CD4-positive, alpha-beta T cell treated with Interleukin-6 at 100 ng/mL for 8 hours (primary cell): ENCODE measurements around the gene STK32C.

Experiments
- DNase-seq: peaks from one replicate; pipeline ENCODE4 v3.0.0-alpha.2; 2020; ENCODE audit warnings: mixed read lengths, low spot score

STK32C gene

DNA sequence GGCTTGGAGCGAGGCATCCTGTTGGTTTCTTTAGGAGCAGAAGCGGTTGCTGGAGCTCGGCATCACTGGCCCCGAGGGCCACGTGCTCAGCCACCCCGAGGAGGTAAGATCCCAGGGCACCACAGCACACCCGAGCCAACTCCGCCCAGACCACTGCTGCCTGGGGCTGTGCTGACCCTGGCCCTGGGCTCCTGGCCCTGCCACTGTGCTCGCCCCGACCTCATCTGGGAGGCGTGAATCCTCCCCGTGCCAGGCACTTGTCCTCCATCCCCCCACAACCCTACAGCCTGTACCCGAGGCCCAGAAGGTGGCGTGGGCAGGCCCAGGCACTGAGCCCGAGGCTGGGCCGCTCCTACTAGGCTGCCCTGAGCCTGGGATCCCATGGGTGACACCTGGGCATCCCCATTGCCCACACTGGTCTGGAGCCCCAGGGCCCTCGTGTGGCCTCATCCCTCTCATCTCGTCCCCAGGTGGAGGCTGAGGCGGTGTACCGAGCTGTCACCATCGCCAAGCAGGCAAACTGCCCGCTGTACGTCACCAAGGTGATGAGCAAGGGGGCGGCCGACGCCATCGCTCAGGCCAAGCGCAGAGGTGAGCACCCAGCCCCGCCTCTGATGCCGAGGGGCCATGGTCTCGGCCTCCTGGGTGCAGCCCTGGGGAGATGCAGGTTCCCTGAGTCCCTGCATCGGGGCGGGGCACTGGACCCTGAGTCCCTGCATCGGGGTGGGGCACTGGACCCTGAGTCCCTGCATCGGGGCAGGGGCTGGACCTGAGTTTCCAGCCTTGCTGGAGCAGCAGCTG, 109.2 kb downstream of the STK32C start:
- no peak for DNase-seq

DNA sequence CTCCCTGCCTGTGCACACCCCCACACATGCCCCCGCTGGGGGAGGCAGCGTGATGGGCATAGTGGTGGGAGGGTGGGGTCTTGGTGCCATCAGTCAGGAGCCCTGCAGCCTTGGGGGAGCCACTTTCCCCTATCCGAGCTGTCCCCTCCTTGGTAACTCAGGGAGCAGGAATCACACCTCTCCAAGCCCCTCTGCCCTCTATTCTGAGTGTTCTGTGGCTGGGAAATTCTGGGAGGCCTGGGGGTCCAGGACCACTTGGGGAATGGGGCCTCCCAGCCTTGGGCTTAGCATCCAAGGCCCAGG, 109.7 kb downstream of the STK32C start:
- no peak for DNase-seq

DNA sequence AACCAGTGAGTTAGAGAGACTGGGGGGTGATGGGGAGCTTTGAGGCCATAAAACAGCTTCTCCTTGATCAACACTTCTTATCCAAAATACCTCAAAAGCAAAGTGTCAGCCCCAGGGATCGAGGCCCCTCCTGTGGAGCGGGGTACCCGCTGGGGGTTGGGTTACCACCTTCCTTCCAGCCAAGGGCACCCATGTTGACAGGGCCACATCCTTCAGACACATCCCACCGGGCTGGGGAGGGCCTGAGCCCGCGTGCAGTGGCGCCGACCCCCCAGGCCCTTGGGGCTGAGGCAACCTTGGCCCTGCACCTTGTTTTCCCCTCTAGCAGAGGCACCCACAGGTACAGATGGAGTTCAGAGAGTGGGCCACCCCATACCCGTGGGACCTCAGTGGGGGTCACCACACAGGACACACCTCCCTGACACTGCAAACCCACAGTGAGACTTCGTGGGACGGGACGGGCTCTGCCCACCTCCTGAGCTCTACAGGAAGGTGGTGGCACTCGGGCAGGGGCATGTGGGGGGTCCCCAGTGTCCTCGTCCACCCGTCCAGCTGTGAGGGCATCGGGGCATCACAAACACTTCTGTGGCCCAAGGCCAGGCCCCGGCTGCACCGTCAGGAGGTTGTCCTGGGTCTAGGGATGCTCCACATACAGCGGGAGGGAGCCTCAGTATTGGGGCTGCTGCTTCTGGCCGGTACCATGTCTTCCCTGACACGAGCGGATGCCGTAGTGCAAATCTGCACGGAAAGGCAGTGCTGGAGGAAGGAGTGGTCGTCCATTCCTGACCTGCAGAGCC, 110.3 kb downstream of the STK32C start:
- DNase-seq = no peak

DNA sequence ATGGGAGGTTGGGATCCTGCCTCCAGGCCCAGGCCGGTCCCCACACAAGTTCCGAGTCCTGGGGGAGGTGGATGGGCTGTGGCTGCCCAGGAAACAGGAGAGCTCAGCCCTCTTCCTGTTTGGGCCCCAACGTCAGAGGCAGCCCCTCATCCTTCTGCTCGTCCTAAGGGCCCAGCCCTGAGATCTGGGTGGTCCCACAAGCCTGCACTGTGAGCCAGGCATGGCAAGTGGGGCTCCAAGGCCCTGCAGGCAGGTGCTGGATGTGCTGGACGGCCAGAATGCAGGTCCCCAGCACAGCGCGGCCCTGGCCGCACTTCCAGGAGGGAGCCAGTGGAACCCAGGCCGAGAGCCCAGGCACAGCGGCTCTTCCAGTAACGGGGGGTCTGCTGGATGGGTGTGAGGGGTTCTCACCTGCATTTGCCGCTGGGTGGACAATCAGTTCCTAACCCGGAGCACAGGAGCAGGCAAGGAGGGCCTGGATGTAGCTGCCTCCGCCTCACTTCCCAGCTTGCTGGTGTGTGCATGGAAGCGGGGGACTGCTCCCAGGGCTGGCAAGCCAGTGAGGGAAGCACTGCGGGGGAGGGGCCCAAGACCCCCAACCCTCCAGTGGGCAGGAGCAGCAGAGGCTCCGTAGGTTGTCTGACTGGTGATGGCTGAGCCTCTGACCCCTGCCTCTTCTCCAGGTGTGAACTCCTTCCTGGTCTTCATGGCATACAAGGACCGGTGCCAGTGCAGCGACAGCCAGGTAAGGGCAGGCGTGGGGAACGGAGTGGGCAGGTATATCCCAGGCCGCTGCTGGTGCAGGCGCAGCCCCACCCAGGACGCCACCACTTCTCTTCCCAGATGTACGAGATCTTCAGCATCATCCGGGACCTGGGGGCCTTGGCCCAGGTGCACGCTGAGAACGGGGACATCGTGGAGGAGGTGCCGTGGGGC, 111.3 kb downstream of the STK32C start:
- no peak for DNase-seq

DNA sequence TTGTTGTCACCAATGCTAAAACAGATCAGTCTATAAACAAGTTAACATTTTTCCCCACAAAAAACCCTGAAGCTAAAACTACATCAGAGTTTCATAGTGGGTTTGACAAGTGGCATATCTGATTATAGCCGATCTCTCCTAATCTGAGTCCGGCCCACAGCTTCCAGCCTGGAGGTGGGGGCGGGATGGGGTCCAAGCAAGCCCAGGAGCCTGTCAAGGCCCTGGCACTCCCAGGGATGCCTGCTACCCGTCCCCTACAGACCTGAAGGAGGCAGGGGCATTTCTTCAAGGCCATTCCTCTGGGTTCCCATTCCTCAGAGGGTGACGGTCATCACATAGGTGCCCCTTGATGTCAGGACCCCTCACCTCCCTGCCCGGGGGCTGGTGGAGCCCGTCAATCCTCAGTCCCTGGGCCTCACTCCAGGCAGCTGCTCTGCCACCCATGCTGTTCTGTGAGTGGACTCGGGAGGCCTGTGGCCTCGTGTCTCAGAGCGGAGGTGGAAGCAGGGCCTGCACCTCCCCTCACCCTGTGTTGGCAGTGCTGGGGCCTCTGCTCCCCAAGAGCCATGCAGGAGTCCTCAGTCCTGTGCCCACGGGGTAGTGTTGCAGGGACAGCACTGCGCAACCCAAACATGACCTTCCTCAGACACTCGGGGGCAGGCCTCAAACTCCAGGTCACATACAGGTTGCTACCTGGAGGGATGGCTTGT, 112.2 kb downstream of the STK32C start:
- DNase-seq = no peak

DNA sequence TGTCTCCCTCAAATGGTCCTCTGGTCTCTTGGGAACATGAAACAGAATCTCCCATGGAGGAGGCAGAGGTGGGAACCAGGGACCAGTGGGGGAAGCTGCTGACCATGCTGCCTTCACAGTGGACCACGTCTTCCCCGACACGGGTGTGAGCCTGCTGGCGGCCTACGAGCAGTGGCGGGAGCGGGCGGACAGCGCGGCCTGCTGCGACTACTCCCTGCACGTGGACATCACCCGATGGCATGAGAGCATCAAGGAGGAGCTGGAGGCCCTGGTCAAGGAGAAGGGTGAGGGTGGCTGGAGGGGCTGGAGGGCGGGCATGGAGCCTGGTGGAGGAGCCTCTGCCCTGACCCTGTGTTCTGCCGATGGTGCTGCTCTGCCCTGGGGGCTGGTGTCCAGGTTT, 113.0 kb downstream of the STK32C start:
- no peak for DNase-seq

DNA sequence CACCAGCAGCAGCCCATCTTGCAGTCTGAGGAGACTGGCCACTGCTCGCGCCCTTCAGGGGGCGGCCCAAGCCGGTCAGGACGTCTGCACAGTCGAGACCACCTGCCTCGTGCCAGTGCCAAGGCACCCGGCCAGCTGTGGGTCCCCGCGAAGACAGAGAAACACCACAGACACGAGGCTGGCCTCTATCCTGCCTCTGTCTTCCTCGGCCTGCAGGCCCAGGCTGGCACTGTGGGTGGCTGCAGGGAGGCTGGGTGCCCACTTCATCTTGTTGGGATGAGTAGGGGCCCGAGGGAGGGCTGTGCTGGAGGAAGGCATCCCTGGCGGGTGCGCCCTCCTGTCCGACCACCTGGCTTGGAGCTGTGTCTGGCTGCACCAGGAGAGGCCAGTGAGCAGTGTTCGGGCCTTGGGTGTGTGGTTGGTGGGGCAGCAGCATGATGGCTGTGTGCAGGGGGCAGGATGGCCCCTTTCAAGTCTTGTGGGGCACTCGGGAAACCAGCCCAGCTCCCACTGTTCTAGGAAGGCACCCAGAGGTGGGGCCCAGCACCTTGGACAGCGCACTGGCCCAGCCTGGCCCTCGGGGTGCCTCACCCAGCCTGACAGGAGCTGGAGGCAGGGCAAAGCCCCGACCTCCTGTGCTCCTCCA, 113.7 kb downstream of the STK32C start:
- DNase-seq = no peak

DNA sequence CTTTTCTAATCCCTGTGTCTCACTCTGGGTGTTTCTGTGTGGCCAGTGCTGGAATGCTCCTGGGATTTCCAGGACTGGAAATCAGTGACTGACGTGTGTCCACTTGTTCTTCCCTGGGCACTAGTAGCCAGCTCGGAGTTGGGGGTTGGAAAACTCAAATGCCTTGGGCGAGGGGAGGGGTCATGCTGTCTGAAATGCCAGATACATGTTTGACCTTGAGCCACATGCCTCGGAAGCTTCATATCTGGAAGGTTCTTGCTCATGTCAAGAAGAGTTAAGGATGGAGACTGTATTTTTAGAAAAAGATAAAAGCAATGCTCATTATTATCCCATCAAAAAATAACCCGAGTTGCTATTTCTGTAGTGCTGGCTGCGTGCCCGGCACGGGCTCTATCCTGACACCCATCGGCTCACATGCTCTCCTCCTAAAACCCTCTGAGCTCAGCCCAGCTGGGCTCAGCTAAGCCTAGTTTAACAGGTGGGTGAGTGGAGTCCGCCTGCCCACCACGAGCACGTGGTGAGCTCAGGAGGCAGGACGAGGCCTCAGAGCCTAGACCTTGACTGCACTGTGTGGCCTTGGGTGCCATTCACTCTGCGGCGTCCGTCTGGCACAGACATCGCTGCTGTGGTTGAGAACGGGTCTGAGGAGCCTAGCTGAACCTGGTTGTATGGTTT, 114.6 kb downstream of the STK32C start:
- DNase-seq = no peak

DNA sequence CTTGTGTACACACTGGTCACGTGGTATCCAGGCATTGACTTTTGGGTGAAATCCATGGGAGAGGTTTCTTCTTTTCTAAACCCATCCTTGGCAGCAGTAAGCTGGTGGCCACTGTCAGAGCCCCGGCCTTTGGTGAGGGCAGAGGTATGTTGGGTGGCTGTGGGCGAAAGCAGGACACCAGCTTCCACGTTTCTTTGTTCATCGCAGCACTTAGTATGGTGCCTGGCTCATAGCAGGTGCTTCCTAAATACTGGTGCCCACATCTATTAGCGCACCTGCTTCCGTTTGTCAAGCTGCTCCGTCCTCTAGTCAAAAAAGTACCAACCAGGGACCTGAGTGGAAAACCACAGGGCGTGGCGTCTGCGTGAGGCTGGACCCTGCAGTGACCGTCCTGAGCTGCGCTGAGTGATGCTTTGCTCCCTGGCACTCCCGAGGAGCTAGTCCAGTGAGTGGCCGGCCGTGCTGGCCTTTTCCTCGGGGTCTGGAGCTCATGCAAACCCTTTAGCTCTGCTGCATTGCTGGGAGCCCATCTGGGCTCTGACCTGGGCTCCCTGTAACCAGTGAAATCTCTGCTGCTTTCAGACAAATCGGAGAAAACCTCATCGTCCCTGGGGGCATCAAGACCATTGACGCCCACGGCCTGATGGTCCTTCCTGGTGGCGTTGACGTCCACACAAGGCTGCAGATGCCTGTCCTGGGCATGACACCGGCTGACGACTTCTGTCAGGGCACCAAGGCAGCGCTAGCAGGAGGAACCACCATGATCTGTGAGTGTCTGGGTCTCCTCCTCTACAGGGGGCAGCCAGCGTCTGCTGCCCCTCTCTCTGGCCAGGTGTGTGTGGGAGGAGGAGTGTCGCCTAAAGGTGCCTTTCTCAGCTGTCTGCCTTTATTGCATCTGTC, 115.4 kb downstream of the STK32C start:
- no peak for DNase-seq

DNA sequence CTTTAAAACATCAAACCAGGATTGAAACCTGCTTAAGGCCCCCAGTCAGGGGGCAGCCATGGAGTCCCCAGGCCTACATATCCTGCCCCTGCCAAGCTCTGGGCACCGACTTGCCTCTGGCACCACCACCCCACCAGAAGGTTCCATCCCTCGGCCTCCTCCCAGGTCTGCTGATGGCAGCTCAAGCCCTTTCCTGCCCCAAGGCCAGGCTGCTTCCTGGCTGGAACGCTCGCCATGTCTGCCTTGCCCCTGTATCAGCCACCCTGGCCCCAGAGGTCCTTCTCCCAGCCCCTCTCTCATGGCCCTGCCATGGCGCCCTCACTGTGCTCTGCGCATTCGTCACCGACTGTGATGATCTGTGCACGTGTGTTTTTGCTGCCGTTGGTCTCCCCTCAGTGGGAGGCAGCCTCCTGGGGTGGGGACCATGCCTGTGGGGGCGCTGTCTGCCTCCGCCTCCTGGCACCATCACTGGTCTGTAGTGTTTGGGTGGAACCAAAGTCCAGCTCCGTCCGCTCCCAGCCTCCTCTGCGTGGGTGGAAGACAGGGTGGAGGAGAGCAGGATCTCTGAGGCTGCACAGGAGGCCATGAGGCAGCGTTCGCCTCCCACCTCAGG, 117.8 kb downstream of the STK32C start:
- no peak for DNase-seq

DNA sequence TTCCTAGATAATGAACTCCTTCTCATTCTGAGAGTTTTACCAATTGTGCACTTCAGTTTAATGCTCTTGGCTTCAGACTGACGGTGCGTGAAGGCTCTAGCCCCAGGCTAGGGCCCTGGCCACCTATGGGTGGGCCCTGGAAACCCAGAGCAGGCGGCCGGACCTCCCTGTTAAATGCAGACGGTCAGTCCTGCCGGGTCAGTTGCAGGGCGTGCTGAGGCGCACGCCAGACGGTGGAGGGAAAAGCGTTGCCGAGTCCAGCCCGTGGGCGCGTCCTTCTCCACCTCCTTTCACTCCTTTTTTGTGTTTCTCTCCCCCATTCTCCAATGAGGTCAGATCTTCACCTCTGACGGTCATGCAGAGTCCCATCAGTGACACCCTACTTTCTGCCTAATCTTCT, 118.7 kb downstream of the STK32C start:
- no peak for DNase-seq

DNA sequence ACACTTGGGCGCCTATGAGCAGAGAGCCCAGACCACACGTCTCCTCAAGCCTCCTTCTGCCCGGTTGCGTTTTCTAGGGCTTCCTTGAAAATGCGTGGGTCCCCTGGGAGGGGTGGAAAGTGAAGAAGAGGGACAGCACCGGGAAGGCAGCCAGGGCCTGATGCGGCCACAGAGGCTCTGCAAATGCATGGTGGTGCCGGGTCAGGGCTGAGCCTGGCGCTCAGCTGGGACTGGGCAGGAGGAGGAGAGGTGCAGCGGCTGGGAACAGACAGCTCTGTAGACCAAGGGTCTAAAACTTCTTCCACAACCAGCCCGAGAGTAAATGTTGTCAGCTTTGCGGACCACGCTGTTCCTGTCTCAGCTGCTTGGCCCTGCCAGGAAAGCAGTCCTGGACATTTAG, 119.4 kb downstream of the STK32C start:
- DNase-seq = no peak

DNA sequence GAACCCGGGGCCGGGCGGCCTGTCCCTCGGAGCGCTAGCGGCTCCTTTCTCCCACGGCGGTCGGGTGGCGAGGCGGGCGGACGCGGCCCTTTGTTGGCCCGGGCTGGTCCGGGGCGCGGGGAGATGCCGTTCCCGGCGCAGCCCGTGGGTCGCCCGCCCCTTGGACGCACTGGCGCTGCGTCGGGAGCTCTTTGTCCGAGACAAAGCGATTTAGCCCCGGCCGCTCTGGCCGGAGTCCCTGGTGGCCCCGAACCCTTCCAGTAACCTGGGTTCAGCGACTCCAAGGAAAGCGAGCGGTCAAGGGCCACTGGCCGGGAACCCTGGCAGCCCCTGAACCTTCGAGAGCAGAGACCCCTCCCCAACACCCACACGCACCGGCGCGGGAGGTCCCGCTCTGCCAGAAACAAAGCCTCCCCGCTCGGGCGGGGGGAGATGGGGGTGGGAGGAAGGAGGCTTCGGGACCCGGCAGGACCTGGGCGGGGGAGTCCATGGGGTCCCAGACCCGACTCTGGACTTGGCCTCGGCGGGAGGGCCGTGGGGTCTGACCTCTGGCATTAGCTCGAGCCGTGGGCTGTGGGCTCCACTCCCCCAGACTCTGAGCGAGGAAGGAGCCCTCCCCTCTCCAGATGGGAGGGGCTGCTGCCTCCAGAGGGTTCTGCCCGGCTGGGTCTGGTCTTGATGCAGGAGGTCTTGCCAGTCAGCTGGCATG, 120.2 kb downstream of the STK32C start:
- no peak for DNase-seq

DNA sequence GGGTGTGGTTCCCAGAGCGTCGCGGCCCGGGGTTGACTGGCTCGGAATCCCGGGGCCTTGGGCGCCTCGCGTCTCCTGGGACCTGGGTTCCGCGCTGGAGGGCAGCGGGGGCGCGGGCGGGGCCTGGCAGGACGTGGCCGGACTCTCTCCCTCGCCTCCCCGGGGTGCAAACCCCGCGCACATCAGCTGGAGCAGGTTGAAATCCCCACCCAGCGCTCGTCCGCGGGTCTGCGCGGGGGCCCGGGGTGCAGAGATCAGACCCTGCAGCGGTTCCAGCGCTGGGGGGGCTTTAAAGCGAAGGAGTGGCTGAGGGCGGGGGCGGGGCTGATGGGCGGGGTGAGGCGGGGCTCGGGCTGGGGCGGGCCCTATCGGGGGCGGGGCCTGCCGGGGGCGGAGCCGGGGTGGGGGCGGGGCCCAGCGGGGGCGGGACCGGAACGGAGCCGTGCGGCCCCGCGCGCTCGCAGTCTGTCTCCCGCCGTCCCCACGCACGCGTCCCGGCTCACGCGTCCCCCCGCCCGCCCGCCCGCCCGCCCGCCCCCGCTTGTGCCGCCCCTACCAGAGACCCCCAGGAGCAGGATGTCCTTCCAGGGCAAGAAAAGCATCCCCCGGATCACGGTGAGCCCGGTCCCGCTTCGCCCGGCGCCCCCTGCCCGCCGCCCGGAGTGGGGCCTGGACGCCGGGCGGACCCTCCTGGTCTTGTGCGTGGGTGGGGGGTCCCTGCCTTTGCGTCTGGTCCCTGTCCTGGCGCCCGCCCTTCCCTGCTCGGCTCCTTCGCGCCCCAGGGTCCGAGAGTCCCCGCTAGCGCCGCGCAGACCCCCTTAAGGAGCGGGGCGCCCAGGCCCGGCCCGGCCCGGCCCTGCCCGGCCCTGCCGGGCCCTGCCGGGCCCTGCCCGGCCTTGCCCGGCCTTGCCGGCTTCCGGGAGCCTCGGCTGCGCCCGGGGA, 121.0 kb downstream of the STK32C start, which contains the start of gene DPYSL4:
TSS of gene DPYSL4 (plus strand) at position 461 of the 942 bp plus-strand sequence. CDS start at position 577, 116 bp downstream.
- DNase-seq = peak; percentile 40

DNA sequence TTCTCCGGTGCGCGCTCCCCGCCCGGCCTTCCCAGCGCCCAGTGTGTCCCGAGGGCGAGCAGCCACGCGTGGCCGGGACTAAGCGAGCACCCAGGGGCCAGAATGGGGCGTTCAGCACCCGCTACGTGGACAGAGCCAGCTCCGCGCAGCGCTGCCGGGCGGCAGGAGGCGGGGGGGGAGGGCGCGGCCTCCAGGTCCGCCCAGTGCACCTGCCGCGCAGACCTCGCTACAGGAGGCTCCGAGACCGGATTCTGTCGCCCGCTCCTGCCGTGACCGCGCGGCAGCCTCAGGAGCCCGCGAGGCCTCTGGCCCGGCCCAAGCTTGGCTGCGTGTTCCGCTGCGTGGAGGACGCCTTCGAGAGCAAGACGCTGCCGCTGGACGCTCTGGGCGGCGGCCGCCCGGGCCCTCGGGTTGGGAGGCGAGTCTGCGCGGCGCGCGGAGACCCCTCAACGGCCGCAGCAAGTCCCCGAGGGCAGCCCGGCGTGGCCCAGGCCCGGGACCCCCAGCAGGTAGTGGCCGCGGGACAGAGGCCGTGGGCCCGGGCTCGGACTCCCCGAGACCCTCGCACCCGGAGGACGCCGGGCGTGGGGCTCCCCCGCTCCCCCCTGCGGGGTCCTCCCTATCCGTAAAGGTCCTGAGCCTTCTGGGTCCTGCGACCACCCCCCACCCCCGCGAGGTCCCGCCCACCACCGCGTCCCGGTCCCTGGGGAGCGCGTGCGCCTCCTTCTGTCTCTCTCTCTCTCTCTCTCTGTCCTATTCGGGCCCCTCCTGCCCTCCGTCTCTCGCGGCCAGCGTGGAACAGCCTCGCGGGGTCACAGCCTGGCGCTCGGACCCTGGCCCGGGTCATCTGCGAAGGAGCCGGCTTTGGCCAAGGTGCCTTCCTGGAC, 121.9 kb downstream of the STK32C start:
- DNase-seq = peak; percentile 50
